ENCODE results near the gene ST6GAL1. TPM values are rescaled to one million over a fixed set of nuclear protein-coding genes. Genes with fewer than 3 reads are reported as not detected.

ST6GAL1 gene
- total RNA-seq, 2 experiments from 2014 or later = 99.1 to 109 TPM

GRCh38 chr3:187110156-187110555 lies 179.8 kb downstream of the ST6GAL1 start:
- DNase-seq (no peak), ATAC-seq (no peak)
- Mint-ChIP-seq H3K36me3 (ENCODE audit: low read depth) (no peaks in the 10 kb centered on the region), H3K4me1 (ENCODE audit: low read depth) (peaks cover 9% of the 10 kb centered on the region), H3K27me3 (ENCODE audit: low read depth) (no peaks in the 10 kb centered on the region), H3K9me3 (ENCODE audit: insufficient read depth) (no peaks in the 10 kb centered on the region), H3K4me3 (no peak overlapping the region), H3K27ac (no peak overlapping the region)
- CTCF ChIA-PET = interaction anchor here (0.9 to 1.8 kb wide), 2 partner anchors 29 to 55 kb away, joined by 3 to 11 read pairs; partner anchors contain the start of gene RPL39L
- POLR2A ChIA-PET = no interaction called here

GRCh38 chr3:187112934-187113793 lies 182.8 kb downstream of the ST6GAL1 start:
- Mint-ChIP-seq H3K27me3 (ENCODE audit: low read depth) (no peaks in the 10 kb centered on the region), H3K27ac (no peak overlapping the region), H3K9me3 (ENCODE audit: insufficient read depth) (no peaks in the 10 kb centered on the region), H3K36me3 (ENCODE audit: low read depth) (no peaks in the 10 kb centered on the region), H3K4me3 (no peak overlapping the region), H3K4me1 (ENCODE audit: low read depth) (peaks cover 9% of the 10 kb centered on the region)
- ChIA-PET POLR2A (interaction anchor here (0.5 to 1.5 kb wide), 4 partner anchors 12 to 544 kb away, joined by 3 to 6 read pairs (median 4); partner anchors contain the start of gene RPL39L), CTCF (interaction anchor here (0.6 to 5.0 kb wide), 46 partner anchors 9 to 566 kb away, joined by 3 to 176 read pairs (median 5); partner anchors contain the start of gene RPL39L)
- ATAC-seq (no peak), DNase-seq (no peak)

GRCh38 chr3:187114511-187114910 lies 184.2 kb downstream of the ST6GAL1 start:
- H3K9me3 Mint-ChIP-seq (ENCODE audit: insufficient read depth) = no peaks in the 10 kb centered on the region
- POLR2A ChIA-PET = interaction anchor here (0.6 to 1.5 kb wide), 2 partner anchors 25 to 110 kb away, joined by 4 to 6 read pairs; partner anchors contain the start of gene RPL39L
- no peak overlapping the region for H3K4me3 Mint-ChIP-seq
- no peak overlapping the region for H3K27ac Mint-ChIP-seq
- no peaks in the 10 kb centered on the region for H3K36me3 Mint-ChIP-seq (ENCODE audit: low read depth)
- DNase-seq (no peak), ATAC-seq (no peak)
- CTCF ChIA-PET = interaction anchor here (1.0 to 5.0 kb wide), 13 partner anchors 9 to 269 kb away, joined by 4 to 176 read pairs (median 14); partner anchors contain the start of gene RPL39L
- H3K4me1 Mint-ChIP-seq (ENCODE audit: low read depth) = peaks cover 9% of the 10 kb centered on the region
- H3K27me3 Mint-ChIP-seq (ENCODE audit: low read depth) = no peaks in the 10 kb centered on the region

GRCh38 chr3:187120326-187120725 lies 190.0 kb downstream of the ST6GAL1 start:
- H3K4me3 Mint-ChIP-seq = no peak overlapping the region
- ATAC-seq (no peak), DNase-seq (no peak)
- ChIA-PET POLR2A (interaction anchor here (2.0 kb wide), 1 partner anchor 19 kb away, joined by 4 read pairs; the partner anchor contains the start of gene RPL39L), CTCF (interaction anchor here (1.0 to 1.2 kb wide), 4 partner anchors 19 to 31 kb away, joined by 3 to 6 read pairs (median 3); partner anchors contain the start of gene RPL39L)
- no peaks in the 10 kb centered on the region for H3K9me3 Mint-ChIP-seq (ENCODE audit: insufficient read depth)
- peaks cover 6% of the 10 kb centered on the region for H3K36me3 Mint-ChIP-seq (ENCODE audit: low read depth)
- no peaks in the 10 kb centered on the region for H3K27me3 Mint-ChIP-seq (ENCODE audit: low read depth)
- H3K4me1 Mint-ChIP-seq (ENCODE audit: low read depth) = peaks cover 4% of the 10 kb centered on the region
- no peak overlapping the region for H3K27ac Mint-ChIP-seq

- DNase-seq = no peak
- ATAC-seq = no peak
- Mint-ChIP-seq H3K27ac (no peak overlapping the region), H3K9me3 (ENCODE audit: insufficient read depth) (no peaks in the 10 kb centered on the region), H3K4me3 (no peak overlapping the region), H3K36me3 (ENCODE audit: low read depth) (peaks cover 14% of the 10 kb centered on the region), H3K4me1 (ENCODE audit: low read depth) (peaks cover 8% of the 10 kb centered on the region), H3K27me3 (ENCODE audit: low read depth) (no peaks in the 10 kb centered on the region)
- CTCF ChIA-PET = interaction anchor here (0.8 to 4.0 kb wide), 6 partner anchors 9 to 273 kb away, joined by 3 to 20 read pairs (median 10); partner anchors contain the start of gene RPL39L
- POLR2A ChIA-PET = interaction anchor here (2.0 kb wide), 1 partner anchor 17 kb away, joined by 4 read pairs; the partner anchor contains the start of gene RPL39L
These were observed 191.9 kb downstream of the ST6GAL1 start for GRCh38 chr3:187122261-187122660.

GRCh38 chr3:187125319-187126031 lies 195.1 kb downstream of the ST6GAL1 start:
- Mint-ChIP-seq H3K4me1 (ENCODE audit: low read depth) (peaks cover 21% of the 10 kb centered on the region), H3K27ac (no peak overlapping the region), H3K9me3 (ENCODE audit: insufficient read depth) (peaks cover 14% of the 10 kb centered on the region), H3K27me3 (ENCODE audit: low read depth) (no peaks in the 10 kb centered on the region), H3K36me3 (ENCODE audit: low read depth) (peaks cover 38% of the 10 kb centered on the region), H3K4me3 (no peak overlapping the region)
- CTCF ChIA-PET = interaction anchor here (1.0 to 4.0 kb wide), 5 partner anchors 10 to 292 kb away, joined by 3 to 19 read pairs (median 7); partner anchors contain the start of gene RPL39L
- ATAC-seq (no peak), DNase-seq (no peak)
- POLR2A ChIA-PET = no interaction called here

Other genes starting within 250 kb of the ST6GAL1 start
- not detected for gene KNG1, start 213.2 kb upstream of the ST6GAL1 start, total RNA-seq
- 100 to 1,000 TPM; 365 to 383 TPM for gene EIF4A2, start 146.9 kb upstream of the ST6GAL1 start, total RNA-seq
- gene RFC4, start 124.0 kb upstream of the ST6GAL1 start, total RNA-seq = 100 to 1,000 TPM in 1 of 2 experiments, 10 to 100 TPM in 1; 98.9 to 106 TPM
- gene ADIPOQ, start 87.8 kb upstream of the ST6GAL1 start, total RNA-seq = not detected
- gene RPL39L, start 209.0 kb downstream of the ST6GAL1 start, total RNA-seq = 10 to 100 TPM; 21.1 to 23.5 TPM